Measurements from ENCODE around the gene RD3L. TPM values are rescaled to one million over a fixed set of nuclear protein-coding genes. Genes with fewer than 3 reads are reported as not detected.

The RD3L gene
- total and polyA plus RNA-seq, 9 of the 15 experiments (the other 6 are each of a cell fraction or from before 2014, with no cell fraction given): 0.14 TPM; not detected in 8

DNA sequence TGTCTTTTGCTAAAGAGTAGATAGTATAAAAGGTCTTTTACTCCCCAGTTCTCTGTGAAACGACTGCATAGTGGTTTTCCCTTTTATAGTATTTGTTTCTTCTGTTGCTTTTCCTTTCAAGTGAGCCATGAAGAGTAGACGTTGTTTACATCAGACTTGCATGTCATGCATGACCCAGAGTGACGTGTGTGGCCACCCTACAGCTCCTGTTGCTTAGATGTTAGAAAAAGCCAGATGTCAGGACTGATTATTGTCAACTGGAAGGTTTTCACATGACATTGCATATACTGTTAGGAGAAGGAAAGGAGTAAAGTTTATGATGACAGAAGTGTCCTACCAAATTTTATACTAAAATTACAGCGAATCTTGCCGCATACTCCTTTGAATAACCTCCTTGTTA, 1.3 kb upstream of the RD3L start (continued):
- TF ChIP-seq DPF2 (IDR thresholded peaks at IDR 0.05) (peak; percentile 85), ZNF143 (CRISPR knock-in tag; IDR thresholded peaks at IDR 0.05) (no peak), NCOA1 (IDR thresholded peaks at IDR 0.05; ENCODE audit: low read depth) (peak; percentile 36; the same call in 1 of the 2 replicates), SRSF3 (IDR thresholded peaks at IDR 0.05; ENCODE audit: insufficient read depth, low read length) (no peak), NR2C1 (IDR thresholded peaks at IDR 0.05) (no peak), NR2C1 (tag; IDR thresholded peaks at IDR 0.05) (peak; percentile 73; the same call in 1 of the 2 replicates), HCFC1 (IDR thresholded peaks at IDR 0.05; ENCODE audit: low read depth, low read length) (no peak), ZNF586 (CRISPR knock-in tag; conservative IDR thresholded peaks at IDR 0.05) (no peak), MAFF (IDR thresholded peaks at IDR 0.05; ENCODE audit: low read length) (peak; percentile 58; the same call in 1 of the 2 replicates), CREM (IDR thresholded peaks at IDR 0.05; ENCODE audit: low read depth) (peak; percentile 94), ATF1 (CRISPR knock-in tag; IDR thresholded peaks at IDR 0.05) (peak; percentile 23; the same call in 1 of the 2 replicates), ATF1 (tag; IDR thresholded peaks at IDR 0.05) (peak; percentile 92), GABPA (tag; conservative IDR thresholded peaks at IDR 0.05; ENCODE audit: low read depth) (no peak), NFE2L1 (tag; IDR thresholded peaks at IDR 0.05; ENCODE audit: borderline replicate concordance, low read depth) (no peak), MTA3 (IDR thresholded peaks at IDR 0.05; ENCODE audit: borderline replicate concordance) (no peak), SRF (CRISPR knock-in tag; IDR thresholded peaks at IDR 0.05) (peak in 1 of 2 experiments; percentile 58; a peak in 1 of 4 replicates), PHF20 (IDR thresholded peaks at IDR 0.05; ENCODE audit: partially characterized antibody) (no peak), ZNF232 (CRISPR knock-in tag; IDR thresholded peaks at IDR 0.05) (no peak), CXXC5 (CRISPR knock-in tag; IDR thresholded peaks at IDR 0.05) (no peak; the same call in 1 of the 2 replicates), TBL1XR1 (IDR thresholded peaks at IDR 0.05; ENCODE audit: low read length in 2 of 2) (peak in 1 of 2 experiments; percentile 75; a peak in 2 of 4 replicates), BACH1 (tag; IDR thresholded peaks at IDR 0.05) (0 out of 2 replicates have a peak, but pooled peaks have one; percentile 27), ZKSCAN8 (CRISPR knock-in tag; IDR thresholded peaks at IDR 0.05) (0 out of 2 replicates have a peak, but pooled peaks have one; percentile 23), C11orf30 (IDR thresholded peaks at IDR 0.05; ENCODE audit: low read depth) (peak; percentile 89), ZNF197 (CRISPR knock-in tag; IDR thresholded peaks at IDR 0.05; ENCODE audit: low read depth) (no peak), ZNF23 (CRISPR knock-in tag; IDR thresholded peaks at IDR 0.05) (no peak), PCBP2 (IDR thresholded peaks at IDR 0.05; ENCODE audit: low read depth, low read length, poor library complexity, severe bottlenecking) (no peak)
- TF ChIP-seq, protein P1, sequence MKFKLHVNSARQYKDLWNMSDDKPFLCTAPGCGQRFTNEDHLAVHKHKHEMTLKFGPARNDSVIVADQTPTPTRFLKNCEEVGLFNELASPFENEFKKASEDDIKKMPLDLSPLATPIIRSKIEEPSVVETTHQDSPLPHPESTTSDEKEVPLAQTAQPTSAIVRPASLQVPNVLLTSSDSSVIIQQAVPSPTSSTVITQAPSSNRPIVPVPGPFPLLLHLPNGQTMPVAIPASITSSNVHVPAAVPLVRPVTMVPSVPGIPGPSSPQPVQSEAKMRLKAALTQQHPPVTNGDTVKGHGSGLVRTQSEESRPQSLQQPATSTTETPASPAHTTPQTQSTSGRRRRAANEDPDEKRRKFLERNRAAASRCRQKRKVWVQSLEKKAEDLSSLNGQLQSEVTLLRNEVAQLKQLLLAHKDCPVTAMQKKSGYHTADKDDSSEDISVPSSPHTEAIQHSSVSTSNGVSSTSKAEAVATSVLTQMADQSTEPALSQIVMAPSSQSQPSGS (CRISPR knock-in tag; IDR thresholded peaks at IDR 0.05): no peak
- TF ChIP-seq, protein P2, sequence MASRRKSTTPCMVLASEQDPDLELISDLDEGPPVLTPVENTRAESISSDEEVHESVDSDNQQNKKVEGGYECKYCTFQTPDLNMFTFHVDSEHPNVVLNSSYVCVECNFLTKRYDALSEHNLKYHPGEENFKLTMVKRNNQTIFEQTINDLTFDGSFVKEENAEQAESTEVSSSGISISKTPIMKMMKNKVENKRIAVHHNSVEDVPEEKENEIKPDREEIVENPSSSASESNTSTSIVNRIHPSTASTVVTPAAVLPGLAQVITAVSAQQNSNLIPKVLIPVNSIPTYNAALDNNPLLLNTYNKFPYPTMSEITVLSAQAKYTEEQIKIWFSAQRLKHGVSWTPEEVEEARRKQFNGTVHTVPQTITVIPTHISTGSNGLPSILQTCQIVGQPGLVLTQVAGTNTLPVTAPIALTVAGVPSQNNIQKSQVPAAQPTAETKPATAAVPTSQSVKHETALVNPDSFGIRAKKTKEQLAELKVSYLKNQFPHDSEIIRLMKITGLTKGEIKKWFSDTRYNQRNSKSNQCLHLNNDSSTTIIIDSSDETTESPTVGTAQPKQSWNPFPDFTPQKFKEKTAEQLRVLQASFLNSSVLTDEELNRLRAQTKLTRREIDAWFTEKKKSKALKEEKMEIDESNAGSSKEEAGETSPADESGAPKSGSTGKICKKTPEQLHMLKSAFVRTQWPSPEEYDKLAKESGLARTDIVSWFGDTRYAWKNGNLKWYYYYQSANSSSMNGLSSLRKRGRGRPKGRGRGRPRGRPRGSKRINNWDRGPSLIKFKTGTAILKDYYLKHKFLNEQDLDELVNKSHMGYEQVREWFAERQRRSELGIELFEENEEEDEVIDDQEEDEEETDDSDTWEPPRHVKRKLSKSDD (conservative IDR thresholded peaks at IDR 0.05; ENCODE audit: low read length): no peak
